GM10847 (cell line): ENCODE measurements around the gene CNNM4.

ENCODE experiments used
- POLR2A ChIP-seq: IDR thresholded peaks from 2 replicates; pipeline ENCODE4 v1.6.1; 2011; ENCODE audit not compliant: insufficient read length; ENCODE audit errors: extremely low read depth

CNNM4 gene

DNA sequence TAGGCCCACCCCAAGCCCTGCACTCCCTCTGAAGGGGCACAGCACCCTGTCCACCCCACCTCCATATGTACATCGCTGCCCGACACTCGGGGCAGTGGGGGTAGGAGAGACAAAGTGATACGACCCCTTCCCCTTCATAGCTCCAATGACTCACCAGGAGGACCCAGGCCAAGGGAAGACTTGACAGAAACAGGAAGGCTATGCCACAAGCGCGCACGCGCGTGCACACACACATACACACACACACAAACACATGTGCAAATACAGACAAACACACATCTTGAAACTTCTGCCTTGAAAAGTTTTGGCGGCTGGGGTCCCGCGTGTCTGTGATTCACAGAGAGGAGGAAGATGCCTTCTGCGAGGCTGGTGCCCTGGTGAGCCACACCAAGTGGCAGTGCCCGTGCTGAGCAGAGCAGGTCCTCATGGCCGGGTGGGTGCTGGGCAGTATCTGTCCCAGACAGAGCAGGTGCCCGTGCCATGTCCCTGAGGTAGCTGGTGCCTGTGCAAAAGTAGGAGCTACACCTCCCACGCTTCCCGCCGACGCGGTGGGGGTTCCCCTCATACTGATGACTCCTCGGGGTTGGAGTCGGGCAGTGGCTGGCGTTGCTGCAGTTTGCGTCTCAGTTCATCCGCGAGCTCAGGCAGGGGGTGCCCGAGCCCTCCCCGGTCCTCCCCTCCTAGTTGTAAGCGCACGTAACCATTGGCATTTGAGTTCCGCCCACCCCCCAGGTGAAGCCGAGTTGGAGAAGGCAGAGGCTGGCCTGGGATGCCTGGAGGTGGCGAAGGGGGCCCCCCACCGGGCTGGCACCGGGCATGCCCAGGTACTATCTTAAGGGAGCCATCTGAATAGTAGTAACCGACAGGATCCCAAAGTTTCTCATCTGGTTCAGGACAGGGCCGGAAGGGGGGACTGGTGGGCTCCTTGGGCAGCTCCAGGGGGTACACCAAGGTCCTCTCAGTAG is 99.6 kb downstream of the CNNM4 start:
- no peak for TF ChIP-seq POLR2A

DNA sequence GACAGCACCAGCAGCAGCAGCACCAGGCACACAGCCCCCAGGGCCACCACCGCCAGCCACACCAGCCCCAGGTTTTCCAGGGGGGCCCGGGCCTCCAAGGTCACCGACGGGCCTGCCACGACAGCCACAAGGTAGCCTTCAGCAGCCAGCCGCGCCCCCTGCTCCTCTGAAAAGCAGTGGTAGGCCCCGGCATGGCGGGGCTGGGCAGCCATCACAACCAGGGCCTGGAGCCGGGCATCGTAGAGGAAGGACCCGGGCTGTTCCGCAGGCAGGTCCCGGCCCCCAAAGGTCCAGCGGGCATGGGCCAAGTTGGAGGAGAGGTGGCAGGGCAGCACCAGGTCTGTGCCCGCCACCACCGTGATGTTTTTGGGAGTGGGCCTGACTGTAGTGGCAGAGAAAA is 100.4 kb downstream of the CNNM4 start:
- no peak for TF ChIP-seq POLR2A
